ENCODE data around the gene FZR1. TPM values are rescaled to one million over a fixed set of nuclear protein-coding genes. Genes with fewer than 3 reads are reported as not detected.

FZR1 gene
- total and polyA plus RNA-seq, 2 experiments from 2014 or later, result 16.1 to 39.2 TPM

DNA sequence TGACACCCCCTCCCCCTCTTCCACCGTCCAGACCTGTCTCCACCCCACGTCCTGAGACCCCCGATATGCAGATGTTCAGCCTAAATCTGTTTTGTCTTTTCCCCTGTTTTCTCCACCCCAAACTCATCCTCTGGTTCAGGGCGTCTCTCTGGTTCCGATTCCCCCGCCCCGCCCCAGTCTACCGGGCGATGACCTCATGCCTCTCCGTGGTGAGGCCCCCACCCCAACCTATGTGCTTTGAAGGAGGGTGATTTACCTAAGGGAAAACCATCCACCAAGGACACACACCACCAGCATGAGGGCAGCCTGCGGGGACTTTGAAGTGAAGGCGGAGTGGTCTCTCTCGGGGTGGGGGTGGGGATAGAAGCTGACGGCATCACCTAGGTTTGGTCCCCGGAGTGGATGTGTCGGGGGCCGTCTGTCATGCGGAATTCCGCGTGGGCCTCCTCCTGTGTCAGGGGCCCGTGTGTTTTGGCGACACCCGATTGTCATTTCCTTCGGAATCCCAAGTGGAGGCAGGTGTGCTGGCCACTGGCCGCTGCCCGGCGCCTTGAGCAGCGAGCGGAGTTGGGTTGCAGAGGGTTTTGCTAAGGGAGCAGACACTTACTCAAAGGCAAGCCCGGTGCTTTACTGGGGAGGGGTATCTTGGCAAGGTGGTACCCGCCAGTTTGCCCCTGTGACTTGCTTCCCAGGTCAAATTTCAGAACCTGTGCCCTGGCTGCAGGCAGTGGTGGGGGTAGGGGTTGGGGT, 1.4 kb downstream of the FZR1 start:
- Histone ChIP-seq H3K4me2 (peak overlapping the region; percentile 97), H4K20me1 (replicated peaks; ENCODE audit: insufficient read depth) (peaks cover 7% of the 10 kb centered on the region; the same call in 1 of the 2 replicates), H3K36me3 (ENCODE audit: insufficient read depth) (no peaks in the 10 kb centered on the region), H3F3A (replicated peaks; ENCODE audit: low read depth) (no peaks in the 10 kb centered on the region), H3K27ac (ENCODE audit: low read depth) (no peak overlapping the region), H3K4me3 (peak overlapping the region; percentile 86), H3K27me3 (ENCODE audit: insufficient read depth) (no peaks in the 10 kb centered on the region), H3K4me1 (ENCODE audit: insufficient read depth) (peaks cover 15% of the 10 kb centered on the region), H3K9me2 (ENCODE audit: insufficient read depth) (no peaks in the 10 kb centered on the region), H3K79me2 (replicated peaks; ENCODE audit: insufficient read depth) (peaks cover 36% of the 10 kb centered on the region), H2AFZ (peak overlapping the region; percentile 43; the same call in 1 of the 2 replicates)
- Mint-ChIP-seq H3K36me3 (ENCODE audit: low read depth) (peaks cover 11% of the 10 kb centered on the region; the same call in 2 of the 3 replicates), H3K27me3 (ENCODE audit: insufficient read depth, low read depth, poor library complexity) (peaks cover 27% of the 10 kb centered on the region), H3K4me3 (peak overlapping the region; percentile 82), H3K9me3 (no peaks in the 10 kb centered on the region), H3K27ac (no peak overlapping the region), H3K4me1 (peaks cover 12% of the 10 kb centered on the region)
- TF ChIP-seq REST (IDR thresholded peaks at IDR 0.05; ENCODE audit: unreplicated experiment) (no peak), STAT1 (IDR thresholded peaks at IDR 0.05; ENCODE audit: unreplicated experiment) (no peak), EZH2 (IDR thresholded peaks at IDR 0.05; ENCODE audit: low read depth, unreplicated experiment) (no peak), ZNF114 (CRISPR knock-in tag; IDR thresholded peaks at IDR 0.05) (no peak), ZNF331 (CRISPR knock-in tag; IDR thresholded peaks at IDR 0.05; ENCODE audit: low read depth) (no peak), ZNF462 (CRISPR knock-in tag; IDR thresholded peaks at IDR 0.05) (no peak), EZH2phosphoT487 (IDR thresholded peaks at IDR 0.05; ENCODE audit: unreplicated experiment) (no peak), JUNB (IDR thresholded peaks at IDR 0.05; ENCODE audit: unreplicated experiment) (no peak), POLR2AphosphoS5 (IDR thresholded peaks at IDR 0.05; ENCODE audit: low read depth) (no peak), CREB1 (CRISPR knock-in tag; IDR thresholded peaks at IDR 0.05; ENCODE audit: low read depth) (no peak), ETS1 (IDR thresholded peaks at IDR 0.05) (no peak), NANOG (IDR thresholded peaks at IDR 0.05; ENCODE audit: borderline replicate concordance) (no peak)
- TF ChIP-seq, protein P1, sequence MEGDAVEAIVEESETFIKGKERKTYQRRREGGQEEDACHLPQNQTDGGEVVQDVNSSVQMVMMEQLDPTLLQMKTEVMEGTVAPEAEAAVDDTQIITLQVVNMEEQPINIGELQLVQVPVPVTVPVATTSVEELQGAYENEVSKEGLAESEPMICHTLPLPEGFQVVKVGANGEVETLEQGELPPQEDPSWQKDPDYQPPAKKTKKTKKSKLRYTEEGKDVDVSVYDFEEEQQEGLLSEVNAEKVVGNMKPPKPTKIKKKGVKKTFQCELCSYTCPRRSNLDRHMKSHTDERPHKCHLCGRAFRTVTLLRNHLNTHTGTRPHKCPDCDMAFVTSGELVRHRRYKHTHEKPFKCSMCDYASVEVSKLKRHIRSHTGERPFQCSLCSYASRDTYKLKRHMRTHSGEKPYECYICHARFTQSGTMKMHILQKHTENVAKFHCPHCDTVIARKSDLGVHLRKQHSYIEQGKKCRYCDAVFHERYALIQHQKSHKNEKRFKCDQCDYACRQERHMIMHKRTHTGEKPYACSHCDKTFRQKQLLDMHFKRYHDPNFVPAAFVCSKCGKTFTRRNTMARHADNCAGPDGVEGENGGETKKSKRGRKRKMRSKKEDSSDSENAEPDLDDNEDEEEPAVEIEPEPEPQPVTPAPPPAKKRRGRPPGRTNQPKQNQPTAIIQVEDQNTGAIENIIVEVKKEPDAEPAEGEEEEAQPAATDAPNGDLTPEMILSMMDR (conservative IDR thresholded peaks at IDR 0.05; ENCODE audit: low read depth in 2 of 2), result no peak
- ATAC-seq, result peak; percentile 33
- DNase-seq (ENCODE audit: low spot score), result peak; percentile 73
